GM12878 (cell line): ENCODE results near the gene UPP2. TPM values are rescaled to one million over a fixed set of nuclear protein-coding genes. Genes with fewer than 3 reads are reported as not detected.

Experiments used
- ATAC-seq: fragments of 200-7000 bp; cut with Tn5 transposase; 3 replicates; pipeline ENCODE4 v1.9.1; 2020; ENCODE audit warnings: mild to moderate bottlenecking, moderate library complexity
- BruUV-seq: library from RNA; stranded (reverse); fragments of 400-500 nt; replicated peaks from 2 replicates; lab custom pipeline; 2021; lab: Mats Ljungman, UMichigan
- CTCF ChIA-PET: fragments of 300-600 bp; sonication (Branson Sonifier 250); formaldehyde crosslinking; extraction: SDS; loops from one replicate; lab custom pipeline; 2021; ENCODE audit warnings: inconsistent platforms; lab: Yijun Ruan, JAX
- POLR2A ChIA-PET: fragments of 350-600 bp; formaldehyde crosslinking; extraction: SDS; loops from one replicate; lab custom pipeline; 2021; ENCODE audit warnings: inconsistent platforms; lab: Charles Lee
- RAD21 ChIA-PET: fragments of 300-600 bp; sonication (Branson Sonifier 250); formaldehyde crosslinking; loops from one replicate; lab custom pipeline; 2023; ENCODE audit warnings: antibody characterized with exemption; ENCODE audit not compliant: unreplicated experiment; lab: Charles Lee
- SMC1A ChIA-PET: fragments of 300-600 bp; sonication (Branson Sonifier 250); formaldehyde crosslinking; loops from one replicate; lab custom pipeline; 2023; ENCODE audit not compliant: unreplicated experiment, uncharacterized antibody; lab: Charles Lee
- DNase-seq: peaks from one replicate; pipeline ENCODE4 v3.0.0-alpha.2; 2011; ENCODE audit warnings: low read depth, low spot score
- FAIRE-seq: peaks from 3 replicates; lab custom pipeline; 2011; peaks lifted over from hg19 to GRCh38; lab: Jason Lieb, UNC
- H2AFZ ChIP-seq: 2 replicates; pipeline ENCODE4 v1.6.0; 2011; ENCODE audit warnings: low read depth, low read length, control low read depth; ENCODE audit not compliant: control insufficient read depth
- H3K27ac ChIP-seq: 2 replicates; pipeline ENCODE4 v1.5.1; 2011; ENCODE audit warnings: control low read depth; ENCODE audit not compliant: control insufficient read depth, insufficient read depth
- H3K27me3 ChIP-seq, 2 experiments: replicated peaks in 1 of 2; 2 replicates each; pipeline versions ENCODE4 v1.6.0 to v1.6.1; 2011; ENCODE audit warnings: low read length in 1 of 2; ENCODE audit not compliant: control insufficient read depth in 2 of 2, insufficient read depth in 2 of 2
- H3K36me3 ChIP-seq, 2 experiments: 2 replicates each; pipeline ENCODE4 v1.5.1; 2011; ENCODE audit warnings: low read length in 1 of 2; ENCODE audit not compliant: control insufficient read depth in 2 of 2, insufficient read depth in 2 of 2
- H3K4me1 ChIP-seq: 2 replicates; pipeline ENCODE4 v1.6.1; 2011; ENCODE audit warnings: mild to moderate bottlenecking, low read length, moderate library complexity, mixed read lengths; ENCODE audit not compliant: control insufficient read depth, insufficient read depth
- H3K4me2 ChIP-seq: 2 replicates; pipeline ENCODE4 v1.6.0; 2011; ENCODE audit warnings: control low read depth; ENCODE audit not compliant: control insufficient read depth, insufficient read depth
- H3K4me3 ChIP-seq: fragments of 200-600 bp; sonication (generic); 2 replicates; pipeline ENCODE4 v1.5.1; 2016
- H3K79me2 ChIP-seq: 2 replicates; pipeline ENCODE4 v1.6.0; 2011; ENCODE audit warnings: low read length; ENCODE audit not compliant: control insufficient read depth, insufficient read depth
- H3K9ac ChIP-seq: 2 replicates; pipeline ENCODE4 v1.8.0; 2011; ENCODE audit warnings: low read length, control low read depth, mixed read lengths; ENCODE audit not compliant: control insufficient read depth, insufficient read depth
- H3K9me3 ChIP-seq: replicated peaks from 3 replicates; pipeline ENCODE4 v1.5.1; 2011; ENCODE audit warnings: mild to moderate bottlenecking, low read length; ENCODE audit not compliant: control insufficient read depth, insufficient read depth
- H4K20me1 ChIP-seq: 2 replicates; pipeline ENCODE4 v1.6.0; 2011; ENCODE audit not compliant: control insufficient read depth, insufficient read depth
- ATF7 ChIP-seq: fragments of 450-650 bp; IDR thresholded peaks from 2 replicates; pipeline ENCODE4 v1.6.1; 2016; ENCODE audit warnings: low read depth, mild to moderate bottlenecking
- BMI1 ChIP-seq: fragments of 450-650 bp; IDR thresholded peaks from 2 replicates; pipeline ENCODE4 v1.6.1; 2016; ENCODE audit warnings: mild to moderate bottlenecking, moderate library complexity, borderline replicate concordance
- CEBPB ChIP-seq, 2 experiments: fragments of 150-350 bp in 1 of 2; IDR thresholded peaks; 2 replicates each; pipeline ENCODE4 v1.6.1; 2012 to 2014; ENCODE audit warnings: low read depth in 2 of 2, low read length in 2 of 2, borderline replicate concordance in 1 of 2, inconsistent platforms in 1 of 2
- NR2F1 ChIP-seq: fragments of 450-650 bp; conservative IDR thresholded peaks from 2 replicates; pipeline ENCODE4 v1.6.1; 2017; ENCODE audit warnings: mild to moderate bottlenecking
- PAX8 ChIP-seq: fragments of 450-650 bp; IDR thresholded peaks from 2 replicates; pipeline ENCODE4 v1.6.1; 2017; ENCODE audit warnings: mild to moderate bottlenecking, moderate library complexity
- PML ChIP-seq: IDR thresholded peaks from 2 replicates; pipeline ENCODE4 v1.6.1; 2012; ENCODE audit warnings: low read length, inconsistent platforms
- POLR2A ChIP-seq: IDR thresholded peaks from 2 replicates; pipeline ENCODE4 v1.6.1; 2011; ENCODE audit warnings: low read depth, mild to moderate bottlenecking, low read length
- POU2F2 ChIP-seq: IDR thresholded peaks from 3 replicates; pipeline ENCODE4 v1.6.1; 2011; ENCODE audit warnings: low read depth, mild to moderate bottlenecking, low read length, borderline replicate concordance
- RBBP5 ChIP-seq: fragments of 200-600 bp; sonication (generic); conservative IDR thresholded peaks from 2 replicates; pipeline ENCODE4 v1.6.1; 2016
- RCOR1 ChIP-seq: conservative IDR thresholded peaks from 2 replicates; pipeline ENCODE4 v1.6.1; 2012; ENCODE audit warnings: low read depth, low read length, improper control_type of control experiment
- RFX5 ChIP-seq: IDR thresholded peaks from 2 replicates; pipeline ENCODE4 v1.6.1; 2011; ENCODE audit warnings: low read depth, low read length, improper control_type of control experiment
- SRF ChIP-seq, 2 experiments: IDR thresholded peaks; 2 replicates each; pipeline ENCODE4 v1.6.1; 2011; ENCODE audit warnings: low read depth in 2 of 2, low read length in 2 of 2, mild to moderate bottlenecking in 1 of 2, moderate library complexity in 1 of 2
- STAT1 ChIP-seq: fragments of 450-650 bp; conservative IDR thresholded peaks from 2 replicates; pipeline ENCODE4 v1.6.1; 2014; ENCODE audit warnings: antibody characterized with exemption, mild to moderate bottlenecking
- STAT3 ChIP-seq: IDR thresholded peaks from 2 replicates; pipeline ENCODE4 v1.6.1; 2011; ENCODE audit warnings: low read depth, low read length, improper control_type of control experiment
- TARDBP ChIP-seq: IDR thresholded peaks from 2 replicates; pipeline ENCODE4 v1.6.1; 2016; ENCODE audit warnings: borderline replicate concordance
- ZBTB11 ChIP-seq: fragments of 450-650 bp; formaldehyde crosslinking; IDR thresholded peaks from 2 replicates; pipeline ENCODE4 v1.5.0; 2022; ENCODE audit warnings: mild to moderate bottlenecking, missing genetic modification characterization
- ZBTB33 ChIP-seq: fragments of 450-650 bp; IDR thresholded peaks from 2 replicates; pipeline ENCODE4 v1.6.1; 2017; ENCODE audit warnings: mild to moderate bottlenecking
- WGBS: methylation state at CpG from one replicate; pipeline ENCODE4 v1.1.6; 2016; ENCODE audit warnings: low lambda C conversion rate; ENCODE audit not compliant: insufficient replicate concordance, insufficient coverage; ENCODE audit errors: missing lambda C conversion rate; 5-methylcytosine and 5-hydroxymethylcytosine counted together
- in situ Hi-C: fragments of 300-500 bp; cut with MboI; formaldehyde crosslinking; loops from 9 replicates; pipeline ENCODE4 v1.14.3; 2018; ENCODE audit warnings: mixed read lengths
- intact Hi-C: fragments of 100-400 bp; cut with micrococcal nuclease; formaldehyde crosslinking; loops from one replicate; pipeline ENCODE4 v1.14.2; 2022; ENCODE audit not compliant: unreplicated experiment
- polyA plus RNA-seq, 11 experiments: library from polyadenylated mRNA; depleted of rRNA in 4 of 11; unstranded in 6 of 11; stranded (reverse) in 5 of 11; fragments of >200 nt; fragmentation: Nextera tagmentation in 4 of 11; fragmentation: Illumina TruSeq in 1 of 11; extraction: Ambion mirVana in 4 of 11; extraction: Trizol in 1 of 11; gene quantifications; 1 replicate in 1 of 11; 2 replicates in 10 of 11; pipeline versions ENCODE4 v1.2.1 to v1.2.3, GENCODE V29; 2011 to 2016; ENCODE audit warnings: inconsistent platforms in 2 of 11, missing spikeins in 2 of 11, low read depth in 1 of 11
- total RNA-seq, 4 experiments: library from RNA; depleted of rRNA in 3 of 4; stranded (reverse); fragments of >200 nt in 3 of 4; fragmentation: Illumina TruSeq in 1 of 4; extraction: Trizol in 1 of 4; gene quantifications; 2 replicates each; pipeline versions ENCODE4 v1.2.1 to v1.2.3, GENCODE V29; 2013 to 2021

Gene UPP2
- total and polyA plus RNA-seq, 10 of the 15 experiments (the other 5 are each of a cell fraction or from before 2014, with no cell fraction given) = not detected

GRCh38 chr2:158104903-158105302 lies 3.2 kb downstream of the UPP2 start:
- H2AFZ ChIP-seq = no peak overlapping the region
- H3K27me3 ChIP-seq = no peaks in the 10 kb centered on the region
- ChIA-PET SMC1A (no interaction called here), POLR2A (no interaction called here), RAD21 (no interaction called here), CTCF (no interaction called here)
- H3K9me3 ChIP-seq = no peaks in the 10 kb centered on the region
- no peaks in the 10 kb centered on the region for H3K36me3 ChIP-seq
- no peak overlapping the region for H3K4me3 ChIP-seq
- WGBS = 45% methylated on average over 4 of the region's 5 CpGs
- no peak for DNase-seq
- H3K27ac ChIP-seq = no peak overlapping the region
- H3K9ac ChIP-seq = no peak overlapping the region
- no peaks in the 10 kb centered on the region for H4K20me1 ChIP-seq
- in situ Hi-C loops (no loop called here), intact Hi-C loops (no loop called here)
- H3K4me1 ChIP-seq = no peaks in the 10 kb centered on the region
- TF ChIP-seq SRF (IDR thresholded peaks at IDR 0.05; ENCODE audit: low read depth in 2 of 2, low read length in 2 of 2) = no peak
- no peak for TF ChIP-seq PAX8
- TF ChIP-seq CEBPB (IDR thresholded peaks at IDR 0.05; ENCODE audit: borderline replicate concordance in 1 of 2, low read depth in 2 of 2, low read length in 2 of 2) = no peak
- TF ChIP-seq TARDBP = no peak
- TF ChIP-seq RCOR1 = no peak
- TF ChIP-seq PML = no peak
- TF ChIP-seq POLR2A = no peak
- TF ChIP-seq BMI1 = no peak
- TF ChIP-seq RFX5 = no peak
- no peak for TF ChIP-seq ZBTB33
- no peak for TF ChIP-seq RBBP5
- no peak for TF ChIP-seq ZBTB11 (CRISPR knock-in tag)
- no peak for TF ChIP-seq NR2F1
- TF ChIP-seq STAT1 = no peak
- TF ChIP-seq POU2F2 = no peak
- no peak for TF ChIP-seq ATF7
- TF ChIP-seq STAT3 = no peak
- H3K79me2 ChIP-seq = no peaks in the 10 kb centered on the region
- no peak overlapping the region for H3K4me2 ChIP-seq
- no TSS peak for BruUV-seq
- no peak for FAIRE-seq
- no peak for ATAC-seq
